ENCODE measurements around the gene EPC2.

EPC2 gene

GRCh38 chr2:148643998-148644882, at the start of gene EPC2:
EPC2 (plus strand) TSS chr2:148644751; CDS start chr2:148645018, 267 bp downstream.
- no peak for FAIRE-seq

GRCh38 chr2:148596018-148596417, 48.5 kb upstream of the EPC2 start:
- no peak for FAIRE-seq

- FAIRE-seq: no peak
Observed at GRCh38 chr2:148599109-148599991, 45.2 kb upstream of the EPC2 start.

GRCh38 chr2:148602885-148603561, 41.5 kb upstream of the EPC2 start:
- FAIRE-seq: no peak

- no peak for FAIRE-seq
Observed at GRCh38 chr2:148603562-148603920, 41.0 kb upstream of the EPC2 start.

GRCh38 chr2:148604927-148605326, 39.6 kb upstream of the EPC2 start:
- no peak for FAIRE-seq

- FAIRE-seq: no peak
Observed at GRCh38 chr2:148607566-148607965, 37.0 kb upstream of the EPC2 start.

GRCh38 chr2:148613231-148614013, 31.1 kb upstream of the EPC2 start:
- no peak for FAIRE-seq

GRCh38 chr2:148614014-148614321, 30.6 kb upstream of the EPC2 start:
- FAIRE-seq: no peak

GRCh38 chr2:148614322-148615049, 30.1 kb upstream of the EPC2 start:
- no peak for FAIRE-seq

GRCh38 chr2:148615381-148615841, 29.1 kb upstream of the EPC2 start:
- FAIRE-seq: no peak

GRCh38 chr2:148616662-148617061, 27.9 kb upstream of the EPC2 start:
- FAIRE-seq: no peak

GRCh38 chr2:148617219-148617618, 27.3 kb upstream of the EPC2 start:
- FAIRE-seq: no peak

GRCh38 chr2:148619560-148620195, 24.9 kb upstream of the EPC2 start:
- FAIRE-seq: no peak

- no peak for FAIRE-seq
Observed at GRCh38 chr2:148622366-148622765, 22.2 kb upstream of the EPC2 start.

GRCh38 chr2:148623086-148623485, 21.5 kb upstream of the EPC2 start:
- FAIRE-seq: no peak

- no peak for FAIRE-seq
Observed at GRCh38 chr2:148627224-148627623, 17.3 kb upstream of the EPC2 start.

GRCh38 chr2:148634749-148635148, 9.8 kb upstream of the EPC2 start:
- FAIRE-seq: no peak

- FAIRE-seq: no peak
Observed at GRCh38 chr2:148638543-148638942, 6.0 kb upstream of the EPC2 start.

GRCh38 chr2:148640767-148641166, 3.8 kb upstream of the EPC2 start:
- FAIRE-seq: no peak

- FAIRE-seq: no peak
Observed at GRCh38 chr2:148642112-148642744, 2.3 kb upstream of the EPC2 start.
